ENCODE data around the gene EYA2. TPM values are rescaled to one million over a fixed set of nuclear protein-coding genes. Genes with fewer than 3 reads are reported as not detected.

Gene EYA2
- total and polyA plus RNA-seq, 2 of the 4 experiments (the other 2 are of a cell fraction) = 2.3 to 5.4 TPM

- H3K56ac ChIP-seq (ENCODE audit: extremely low read depth, insufficient read depth, low read length) = no peak overlapping the region
- H3K79me1 ChIP-seq (ENCODE audit: low read depth in 1 of 2, low read length in 2 of 2) = peaks cover 5 to 6% of the 10 kb centered on the region in 2 experiments; a peak in 2 of 4 replicates
- ATAC-seq (ENCODE audit: low read depth) (no peak), DNase-seq (no peak)
- H4K5ac ChIP-seq (ENCODE audit: low read depth, low read length) = no peak overlapping the region
- H3K27ac ChIP-seq (ENCODE audit: insufficient read depth, low read length) = no peak overlapping the region
- no peak overlapping the region for H3K18ac ChIP-seq (ENCODE audit: low read depth, low read length)
- H2BK5ac ChIP-seq (ENCODE audit: low read depth, low read length, poor library complexity, severe bottlenecking) = no peak overlapping the region
- H3K36me3 ChIP-seq (ENCODE audit: control insufficient read depth, insufficient read depth, low read length) = no peaks in the 10 kb centered on the region
- no peak overlapping the region for H3K9ac ChIP-seq (ENCODE audit: low read depth, low read length)
- intact Hi-C loops (cut with micrococcal nuclease) = no loop called here
- no peak overlapping the region for H3K4ac ChIP-seq (ENCODE audit: low read depth, low read length)
- H2AK5ac ChIP-seq (ENCODE audit: low read depth, low read length) = no peak overlapping the region
- no peaks in the 10 kb centered on the region for H3K9me3 ChIP-seq (ENCODE audit: control insufficient read depth, insufficient read depth, low read length)
- no peak overlapping the region for H2AK9ac ChIP-seq (replicated peaks; ENCODE audit: low read depth, low read length, poor library complexity)
- ChIA-PET CTCF (interaction anchor here (0.6 to 1.4 kb wide), 4 partner anchors 15 to 712 kb away, joined by 3 to 5 read pairs (median 3); no protein-coding TSS in a partner anchor), POLR2A (ENCODE audit: unreplicated experiment) (interaction anchor here (0.7 kb wide), 1 partner anchor 158 kb away, joined by 4 read pairs; no protein-coding TSS in a partner anchor)
- H2BK120ac ChIP-seq (ENCODE audit: low read depth, low read length) = no peak overlapping the region
- no peak overlapping the region for H2AFZ ChIP-seq (replicated peaks; ENCODE audit: low read length, poor library complexity)
- dilution Hi-C loops (cut with HindIII; ENCODE audit: low sequenced_read_pairs, unreplicated experiment) = no loop called here
- no peak for TF ChIP-seq FOS (IDR thresholded peaks at IDR 0.05; ENCODE audit: low read depth, low read length)
- TF ChIP-seq SMC3 (IDR thresholded peaks at IDR 0.05; ENCODE audit: low read depth, low read length) = no peak
- no peak for TF ChIP-seq POLR2A (IDR thresholded peaks at IDR 0.05; ENCODE audit: low read depth, low read length)
- no peak for TF ChIP-seq CTCF (conservative IDR thresholded peaks at IDR 0.05; ENCODE audit: low read depth, low read length)
- no peak for TF ChIP-seq CHD1 (IDR thresholded peaks at IDR 0.05; ENCODE audit: low read depth, low read length)
- TF ChIP-seq ELK1 (IDR thresholded peaks at IDR 0.05; ENCODE audit: borderline replicate concordance, low read depth, low read length) = no peak
- no peak for TF ChIP-seq RFX5 (IDR thresholded peaks at IDR 0.05; ENCODE audit: low read depth, low read length)
- no peak overlapping the region for H3K14ac ChIP-seq (replicated peaks; ENCODE audit: low read depth, low read length)
- no peak overlapping the region for H2BK20ac ChIP-seq (ENCODE audit: low read depth, low read length)
- no peak overlapping the region for H3K4me2 ChIP-seq (ENCODE audit: low read depth, low read length)
- BruUV-seq (replicated peaks) = no TSS peak
- H3K4me3 ChIP-seq (ENCODE audit: insufficient read depth, low read depth, low read length) = no peak overlapping the region
- no peak overlapping the region for H2BK15ac ChIP-seq (ENCODE audit: low read depth, low read length)
- WGBS, 2 experiments (ENCODE audit: extremely low coverage in 2 of 2, insufficient read length in 1 of 2) = 40% methylated on average over 1 of the region's 3 CpGs; no CpG with 5 or more reads in 1 of the 2 experiments
- H4K91ac ChIP-seq (ENCODE audit: insufficient read depth, low read depth, low read length) = no peak overlapping the region
- H3K4me1 ChIP-seq (ENCODE audit: control insufficient read depth, insufficient read depth, low read length) = peaks cover 8% of the 10 kb centered on the region
- H4K8ac ChIP-seq (ENCODE audit: low read depth in 2 of 2, low read length in 2 of 2) = no peak overlapping the region; a peak in 1 of 4 replicates
- in situ Hi-C loops (cut with MboI; ENCODE audit: low sequenced_read_pairs) = no loop called here
- H4K20me1 ChIP-seq (ENCODE audit: insufficient read depth, low read length) = no peaks in the 10 kb centered on the region
- no peak overlapping the region for H3K23ac ChIP-seq (ENCODE audit: low read depth, low read length)
- no peaks in the 10 kb centered on the region for H3K27me3 ChIP-seq (ENCODE audit: control insufficient read depth, insufficient read depth, low read length)
- H3K9me1 ChIP-seq (ENCODE audit: insufficient read depth, low read length) = 0 out of 2 replicates have a peak, but pooled peaks cover 4% of the 10 kb centered on the region
These were observed 53.4 kb downstream of the EYA2 start for GRCh38 chr20:46948081-46948480.

Measured in IMR-90 (cell line).